Suprapubic skin (tissue), 4 donors: ENCODE measurements around the gene DSCAML1.

Experiments
- CTCF ChIP-seq, 2 donors: fragments of 200-600 bp in 1 of 2; fragments of 450-650 bp in 1 of 2; sonication (generic) in 1 of 2; IDR thresholded peaks; one replicate each; pipeline ENCODE4 v1.5.1; 2016 to 2019; ENCODE audit warnings: antibody characterized with exemption in 2 of 2, mild to moderate bottlenecking in 1 of 2, moderate library complexity in 1 of 2
- POLR2A ChIP-seq, 2 donors: fragments of 450-650 bp; IDR thresholded peaks; one replicate each; pipeline ENCODE4 v1.6.1; 2017; ENCODE audit warnings: antibody characterized with exemption in 2 of 2, mild to moderate bottlenecking in 2 of 2, moderate library complexity in 2 of 2
- POLR2AphosphoS5 ChIP-seq, 3 donors: sonication (generic); formaldehyde crosslinking; IDR thresholded peaks; one replicate each; pipeline ENCODE4 v1.6.1; 2017; ENCODE audit warnings: antibody characterized with exemption in 3 of 3

GRCh38 chr11:117605331-117605730 is 191.7 kb downstream of the DSCAML1 start:
- TF ChIP-seq CTCF (IDR thresholded peaks at IDR 0.05) (no peak), POLR2A (IDR thresholded peaks at IDR 0.05) (no peak), POLR2AphosphoS5 (IDR thresholded peaks at IDR 0.05) (no peak)
